Sigmoid colon (tissue), 3 donors: Measurements from ENCODE around the gene USP1.
A peak's percentile ranks its signal among the peaks of the same experiment; 100 is the strongest.

Experiments
- CTCF ChIP-seq, 4 experiments: fragments of 450-650 bp in 3 of 4; fragments of 200-600 bp in 1 of 4; IDR thresholded peaks; one replicate each; pipeline ENCODE4 v1.5.1; 2016 to 2019; ENCODE audit warnings: antibody characterized with exemption in 4 of 4, mild to moderate bottlenecking in 3 of 4, moderate library complexity in 2 of 4
- POLR2A ChIP-seq, 2 donors: fragments of 450-650 bp; IDR thresholded peaks; one replicate each; pipeline ENCODE4 v1.6.1; 2016; ENCODE audit warnings: antibody characterized with exemption in 2 of 2, mild to moderate bottlenecking in 2 of 2, moderate library complexity in 2 of 2

GRCh38 chr1:62436039-62436465, 797 bp upstream of the USP1 start:
- TF ChIP-seq CTCF (IDR thresholded peaks at IDR 0.05) (no peak), POLR2A (IDR thresholded peaks at IDR 0.05) (peak; percentile 84 to 93)
